Measurements from ENCODE around the gene HUS1.

HUS1 gene

GRCh38 chr7:47915616-47915976 lies 63.8 kb downstream of the HUS1 start:
- H3K4me3 ChIP-seq (ENCODE audit: low read depth, low read length), result no peak overlapping the region
- TF ChIP-seq, protein P1, sequence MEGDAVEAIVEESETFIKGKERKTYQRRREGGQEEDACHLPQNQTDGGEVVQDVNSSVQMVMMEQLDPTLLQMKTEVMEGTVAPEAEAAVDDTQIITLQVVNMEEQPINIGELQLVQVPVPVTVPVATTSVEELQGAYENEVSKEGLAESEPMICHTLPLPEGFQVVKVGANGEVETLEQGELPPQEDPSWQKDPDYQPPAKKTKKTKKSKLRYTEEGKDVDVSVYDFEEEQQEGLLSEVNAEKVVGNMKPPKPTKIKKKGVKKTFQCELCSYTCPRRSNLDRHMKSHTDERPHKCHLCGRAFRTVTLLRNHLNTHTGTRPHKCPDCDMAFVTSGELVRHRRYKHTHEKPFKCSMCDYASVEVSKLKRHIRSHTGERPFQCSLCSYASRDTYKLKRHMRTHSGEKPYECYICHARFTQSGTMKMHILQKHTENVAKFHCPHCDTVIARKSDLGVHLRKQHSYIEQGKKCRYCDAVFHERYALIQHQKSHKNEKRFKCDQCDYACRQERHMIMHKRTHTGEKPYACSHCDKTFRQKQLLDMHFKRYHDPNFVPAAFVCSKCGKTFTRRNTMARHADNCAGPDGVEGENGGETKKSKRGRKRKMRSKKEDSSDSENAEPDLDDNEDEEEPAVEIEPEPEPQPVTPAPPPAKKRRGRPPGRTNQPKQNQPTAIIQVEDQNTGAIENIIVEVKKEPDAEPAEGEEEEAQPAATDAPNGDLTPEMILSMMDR (IDR thresholded peaks at IDR 0.05; ENCODE audit: borderline replicate concordance, insufficient read depth, low read depth, low read length), result no peak

DNA sequence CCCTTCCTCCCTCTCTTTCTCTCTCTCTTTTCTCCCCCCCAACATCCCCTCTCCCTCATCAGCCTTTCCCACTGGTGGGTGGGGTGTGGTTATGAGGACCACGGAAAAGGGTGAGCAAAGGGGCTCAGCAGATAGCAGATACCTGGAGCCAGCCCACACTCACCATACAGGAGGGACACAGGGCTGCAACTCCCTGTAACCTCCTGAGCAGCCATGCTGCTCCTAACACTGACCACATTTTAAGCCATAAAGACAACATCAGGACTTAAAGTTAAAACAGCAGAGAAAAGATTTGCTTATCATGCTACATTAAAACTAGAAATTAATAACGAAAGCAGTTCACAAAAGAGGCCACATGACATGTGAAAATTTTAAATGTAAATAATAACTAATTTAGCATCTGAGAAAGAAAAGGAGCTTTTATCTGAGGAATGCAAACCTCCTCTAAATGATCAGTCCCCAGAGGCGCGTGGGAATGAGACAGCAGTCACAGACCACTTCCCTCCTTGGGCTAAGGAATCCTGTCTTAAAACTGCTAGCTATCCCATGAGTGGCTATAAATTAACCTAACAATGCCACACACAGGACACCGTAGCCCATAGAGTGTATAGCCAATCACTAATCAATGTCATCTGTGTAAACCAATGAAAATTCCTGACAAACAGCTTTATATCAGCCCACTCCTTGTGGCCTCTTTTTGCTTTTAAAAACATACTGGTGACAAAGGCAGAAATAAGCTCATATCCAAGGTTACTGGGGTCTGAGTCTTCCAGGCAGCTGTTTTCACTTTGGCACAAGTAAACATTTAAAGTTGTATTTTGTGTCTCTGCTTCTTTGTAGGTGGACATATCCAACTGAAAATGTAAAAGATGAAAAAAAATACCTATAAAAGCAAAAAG lies 64.4 kb downstream of the HUS1 start:
- TF ChIP-seq, protein P1 (IDR thresholded peaks at IDR 0.05; ENCODE audit: borderline replicate concordance, insufficient read depth, low read depth, low read length), result no peak

More for the DNA sequence above, 64.4 kb downstream of the HUS1 start:
- no peak overlapping the region for H3K4me3 ChIP-seq (ENCODE audit: low read depth, low read length)
